OCI-LY7 (cell line): ENCODE results near the gene STK11IP. TPM values are rescaled to one million over a fixed set of nuclear protein-coding genes. Genes with fewer than 3 reads are reported as not detected.

Source experiments
- BruUV-seq: library from RNA; stranded (reverse); fragments of 400-500 nt; replicated peaks from 2 replicates; lab custom pipeline; 2021; lab: Mats Ljungman, UMichigan
- CTCF ChIA-PET: fragments of 300-600 bp; sonication (Branson Sonifier 250); formaldehyde crosslinking; loops from one replicate; lab custom pipeline; 2022; ENCODE audit warnings: antibody characterized with exemption; ENCODE audit not compliant: unreplicated experiment; lab: Charles Lee
- POLR2A ChIA-PET: fragments of 300-600 bp; sonication (Branson Sonifier 250); formaldehyde crosslinking; loops from one replicate; lab custom pipeline; 2022; ENCODE audit warnings: antibody characterized with exemption; lab: Charles Lee
- DNase-seq: peaks from one replicate; pipeline ENCODE4 v3.0.0-alpha.2; 2015; ENCODE audit warnings: low spot score
- H2AFZ ChIP-seq: fragments of 200-600 bp; sonication (generic), shearing (Covaris generic); 2 replicates; pipeline ENCODE4 v1.6.1; 2014; ENCODE audit warnings: mild to moderate bottlenecking, antibody characterized with exemption, low read length, moderate library complexity
- H3K27ac ChIP-seq: fragments of 200-600 bp; sonication (generic); 2 replicates; pipeline ENCODE4 v1.5.1; 2014; ENCODE audit warnings: mixed run types, low read depth, mild to moderate bottlenecking, moderate library complexity, low read length, inconsistent platforms; ENCODE audit not compliant: poor library complexity, severe bottlenecking
- H3K36me3 ChIP-seq: fragments of 200-600 bp; sonication (generic); 2 replicates; pipeline ENCODE4 v1.6.1; 2014; ENCODE audit warnings: mild to moderate bottlenecking, antibody characterized with exemption, low read length, moderate library complexity, mixed read lengths; ENCODE audit not compliant: insufficient read depth
- H3K4me1 ChIP-seq: fragments of 200-600 bp; sonication (generic); 2 replicates; pipeline ENCODE4 v1.5.1; 2014; ENCODE audit warnings: mild to moderate bottlenecking, low read length; ENCODE audit not compliant: insufficient read depth, poor library complexity, severe bottlenecking
- H3K4me2 ChIP-seq: fragments of 200-600 bp; sonication (generic); 2 replicates; pipeline ENCODE4 v1.6.1; 2014; ENCODE audit warnings: mild to moderate bottlenecking, low read length
- H3K4me3 ChIP-seq: fragments of 200-600 bp; sonication (generic); 2 replicates; pipeline ENCODE4 v1.5.1; 2014; ENCODE audit warnings: mild to moderate bottlenecking, low read depth, low read length; ENCODE audit not compliant: poor library complexity, severe bottlenecking
- H3K79me2 ChIP-seq: fragments of 200-600 bp; sonication (generic); 2 replicates; pipeline ENCODE4 v1.6.1; 2016; ENCODE audit warnings: low read depth, mild to moderate bottlenecking, low read length, moderate library complexity, mixed read lengths; ENCODE audit not compliant: insufficient read depth
- H3K9me2 ChIP-seq: fragments of 200-600 bp; sonication (generic); 2 replicates; pipeline ENCODE4 v1.6.1; 2016; ENCODE audit warnings: mild to moderate bottlenecking, low read length, mixed read lengths; ENCODE audit not compliant: insufficient read depth
- H3K9me3 ChIP-seq: fragments of 200-600 bp; sonication (generic); 2 replicates; pipeline ENCODE4 v1.6.1; 2014; ENCODE audit warnings: mild to moderate bottlenecking, mixed run types, low read length, mixed read lengths
- H4K20me1 ChIP-seq: fragments of 200-600 bp; sonication (generic); 2 replicates; pipeline ENCODE4 v1.6.1; 2014; ENCODE audit warnings: mild to moderate bottlenecking, antibody characterized with exemption, low read length, moderate library complexity, mixed read lengths; ENCODE audit not compliant: insufficient read depth
- CTCF ChIP-seq: fragments of 200-600 bp; sonication (generic); conservative IDR thresholded peaks from 2 replicates; pipeline ENCODE4 v1.5.1; 2014; ENCODE audit warnings: mild to moderate bottlenecking, antibody characterized with exemption, low read length, moderate library complexity, mixed read lengths
- EZH2phosphoT487 ChIP-seq: fragments of 200-600 bp; sonication (generic); IDR thresholded peaks from 2 replicates; pipeline ENCODE4 v1.6.1; 2018; ENCODE audit warnings: low read depth, borderline replicate concordance, mild to moderate bottlenecking, mixed run types, antibody characterized with exemption, low read length, moderate library complexity, mixed read lengths
- intact Hi-C: fragments of 100-400 bp; cut with micrococcal nuclease; formaldehyde crosslinking; loops from one replicate; pipeline ENCODE4 v1.10.0; 2022; ENCODE audit not compliant: unreplicated experiment
- total RNA-seq, 2 experiments: library from RNA; depleted of rRNA in 1 of 2; stranded (reverse); fragments of >200 nt in 1 of 2; shearing (Covaris generic) in 1 of 2; gene quantifications; 2 replicates each; pipeline ENCODE4 v1.2.3, GENCODE V29; 2014 to 2022

The STK11IP gene
- total RNA-seq, 2 experiments from 2014 or later: 26.5 to 37.6 TPM

GRCh38 chr2:219633276-219634065, 35.8 kb downstream of the STK11IP start:
- CTCF ChIA-PET: no interaction called here
- Histone ChIP-seq H3K27ac (no peak overlapping the region), H3K4me2 (no peak overlapping the region), H4K20me1 (no peaks in the 10 kb centered on the region), H3K9me3 (no peaks in the 10 kb centered on the region), H3K36me3 (no peaks in the 10 kb centered on the region), H3K4me3 (no peak overlapping the region), H2AFZ (no peak overlapping the region), H3K9me2 (no peaks in the 10 kb centered on the region), H3K4me1 (no peaks in the 10 kb centered on the region), H3K79me2 (no peaks in the 10 kb centered on the region)
- TF ChIP-seq EZH2phosphoT487 (no peak), CTCF (no peak)
- POLR2A ChIA-PET: interaction anchor here (0.6 kb wide), 1 partner anchor 807 kb away, joined by 3 read pairs; no protein-coding TSS in a partner anchor
- no peak for DNase-seq
- no TSS peak for BruUV-seq
- intact Hi-C loops: no loop called here

- intact Hi-C loops: no loop called here
- no peak overlapping the region for H3K27ac ChIP-seq
- POLR2A ChIA-PET: no interaction called here
- H3K79me2 ChIP-seq: no peaks in the 10 kb centered on the region
- no peaks in the 10 kb centered on the region for H3K36me3 ChIP-seq
- no TSS peak for BruUV-seq
- no peak overlapping the region for H3K4me3 ChIP-seq
- CTCF ChIA-PET: no interaction called here
- no peaks in the 10 kb centered on the region for H3K4me1 ChIP-seq
- no peaks in the 10 kb centered on the region for H4K20me1 ChIP-seq
- no peak for TF ChIP-seq EZH2phosphoT487
- H3K9me3 ChIP-seq: no peaks in the 10 kb centered on the region
- H3K9me2 ChIP-seq: no peaks in the 10 kb centered on the region
- no peak overlapping the region for H3K4me2 ChIP-seq
- no peak overlapping the region for H2AFZ ChIP-seq
- no peak for DNase-seq
These were observed 36.7 kb downstream of the STK11IP start for GRCh38 chr2:219634171-219634940.

GRCh38 chr2:219634951-219635751, 37.5 kb downstream of the STK11IP start:
- Histone ChIP-seq H3K9me3 (no peaks in the 10 kb centered on the region), H3K4me1 (no peaks in the 10 kb centered on the region), H3K9me2 (no peaks in the 10 kb centered on the region), H3K27ac (no peak overlapping the region), H2AFZ (no peak overlapping the region), H3K4me2 (no peak overlapping the region), H3K79me2 (no peaks in the 10 kb centered on the region), H3K4me3 (no peak overlapping the region), H3K36me3 (no peaks in the 10 kb centered on the region), H4K20me1 (no peaks in the 10 kb centered on the region)
- no TSS peak for BruUV-seq
- intact Hi-C loops: no loop called here
- CTCF ChIA-PET: no interaction called here
- TF ChIP-seq CTCF: no peak
- TF ChIP-seq EZH2phosphoT487: no peak
- POLR2A ChIA-PET: no interaction called here
- no peak for DNase-seq
